Measurements from ENCODE around the gene FGF12. TPM values are rescaled to one million over a fixed set of nuclear protein-coding genes. Genes with fewer than 3 reads are reported as not detected.

The FGF12 gene
- total and polyA plus RNA-seq, 5 experiments from 2014 or later: not detected

- Mint-ChIP-seq H3K27me3 (no peaks in the 10 kb centered on the region), H3K4me1 (peaks cover 2 to 11% (median 4%) of the 10 kb centered on the region in 4 donors), H3K9me3 (peaks cover 0 to 8% (median 0%) of the 10 kb centered on the region in 9 donors), H3K36me3 (no peaks in the 10 kb centered on the region), H3K4me3 (no peak overlapping the region), H3K27ac (no peak overlapping the region)
- ATAC-seq (no peak), DNase-seq (no peak)
- POLR2A ChIA-PET: no interaction called here
Observed at GRCh38 chr3:192326656-192327055, 400.7 kb downstream of the FGF12 start.

GRCh38 chr3:192317564-192317963 lies 409.8 kb downstream of the FGF12 start:
- H3K27ac Mint-ChIP-seq: no peak overlapping the region
- H3K27me3 Mint-ChIP-seq: peaks cover 0 to 17% (median 0%) of the 10 kb centered on the region in 5 donors
- POLR2A ChIA-PET: no interaction called here
- H3K36me3 Mint-ChIP-seq: no peaks in the 10 kb centered on the region
- no peak for DNase-seq
- no peaks in the 10 kb centered on the region for H3K4me1 Mint-ChIP-seq
- peaks cover 0 to 23% (median 1%) of the 10 kb centered on the region in 9 donors for H3K9me3 Mint-ChIP-seq
- H3K4me3 Mint-ChIP-seq: no peak overlapping the region
- no peak for ATAC-seq

DNA sequence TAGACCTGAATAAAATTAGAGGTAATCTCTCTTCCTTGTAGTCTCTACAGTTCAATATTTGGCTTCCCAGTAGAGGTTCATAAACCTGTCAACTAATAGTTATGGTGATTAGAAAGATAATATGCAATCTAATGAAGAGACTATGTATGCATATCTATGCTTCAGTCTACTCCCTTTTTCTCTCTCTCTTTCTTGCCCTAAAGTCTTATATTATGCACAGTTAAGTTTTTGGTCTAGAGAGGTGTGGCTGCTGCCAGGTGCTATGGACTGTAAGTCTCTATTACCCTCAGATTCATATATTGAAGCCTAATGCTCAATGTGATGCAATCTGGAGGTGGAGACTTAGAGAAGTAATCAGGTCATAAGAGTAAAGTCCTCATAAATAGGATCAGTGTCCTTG lies 413.7 kb downstream of the FGF12 start:
- no peaks in the 10 kb centered on the region for H3K4me1 Mint-ChIP-seq
- POLR2A ChIA-PET: no interaction called here
- no peak overlapping the region for H3K27ac Mint-ChIP-seq
- H3K36me3 Mint-ChIP-seq: no peaks in the 10 kb centered on the region
- peaks cover 0 to 17% (median 0%) of the 10 kb centered on the region in 5 donors for H3K27me3 Mint-ChIP-seq
- DNase-seq: no peak
- ATAC-seq: no peak
- no peak overlapping the region for H3K4me3 Mint-ChIP-seq
- peaks cover 0 to 40% (median 0%) of the 10 kb centered on the region in 9 donors for H3K9me3 Mint-ChIP-seq

GRCh38 chr3:192307631-192308030 lies 419.7 kb downstream of the FGF12 start:
- Mint-ChIP-seq H3K27me3 (no peaks in the 10 kb centered on the region), H3K9me3 (peaks cover 0 to 17% (median 0%) of the 10 kb centered on the region in 9 donors), H3K4me3 (no peak overlapping the region), H3K36me3 (no peaks in the 10 kb centered on the region), H3K4me1 (no peaks in the 10 kb centered on the region), H3K27ac (no peak overlapping the region)
- ATAC-seq: no peak
- POLR2A ChIA-PET: no interaction called here
- no peak for DNase-seq

DNA sequence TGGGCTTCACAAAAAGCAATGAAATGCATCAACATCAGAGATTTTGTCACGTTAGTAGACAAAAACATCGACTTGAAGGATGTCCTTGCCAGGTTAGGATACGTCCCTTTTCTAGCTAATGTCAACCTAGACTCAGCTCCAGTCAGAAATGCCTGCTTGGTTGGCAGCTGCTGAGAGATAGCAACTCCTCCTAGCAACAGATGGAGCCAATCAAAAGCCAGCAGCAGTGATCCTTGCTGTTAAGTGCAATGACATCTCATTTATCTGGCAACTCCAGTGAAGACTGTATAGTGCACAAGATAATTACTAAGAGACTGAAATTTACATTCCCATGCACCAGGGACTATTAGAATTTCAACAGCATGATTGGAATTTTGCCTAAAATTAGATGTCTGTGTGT lies 424.1 kb downstream of the FGF12 start:
- POLR2A ChIA-PET: no interaction called here
- Mint-ChIP-seq H3K9me3 (peaks cover 0 to 13% (median 0%) of the 10 kb centered on the region in 9 donors), H3K4me3 (no peak overlapping the region), H3K36me3 (no peaks in the 10 kb centered on the region), H3K27ac (no peak overlapping the region), H3K4me1 (no peaks in the 10 kb centered on the region), H3K27me3 (no peaks in the 10 kb centered on the region)
- DNase-seq (no peak), ATAC-seq (no peak)

DNA sequence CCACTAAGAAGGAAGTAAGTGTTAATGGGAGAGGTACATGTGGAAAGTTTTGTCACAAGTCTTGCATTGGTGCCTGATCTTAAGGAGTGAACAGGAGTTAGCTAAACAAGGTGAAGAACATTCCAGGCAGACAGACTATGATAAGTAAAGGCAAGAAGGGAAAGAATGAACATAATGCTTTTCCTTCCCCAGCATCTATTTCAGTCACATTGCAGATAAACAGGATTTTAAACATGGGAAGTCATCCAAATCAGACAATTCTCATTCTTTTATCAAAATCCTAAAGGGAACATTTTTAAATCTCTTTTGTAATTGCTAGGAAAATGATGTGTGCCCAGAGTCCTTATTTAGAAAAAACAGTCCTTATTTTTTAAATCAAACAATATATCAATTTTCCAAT lies 424.6 kb downstream of the FGF12 start:
- peaks cover 0 to 19% (median 2%) of the 10 kb centered on the region in 9 donors for H3K9me3 Mint-ChIP-seq
- no peaks in the 10 kb centered on the region for H3K4me1 Mint-ChIP-seq
- H3K4me3 Mint-ChIP-seq: no peak overlapping the region
- no peak for ATAC-seq
- POLR2A ChIA-PET: no interaction called here
- no peak for DNase-seq
- no peaks in the 10 kb centered on the region for H3K36me3 Mint-ChIP-seq
- H3K27ac Mint-ChIP-seq: no peak overlapping the region
- no peaks in the 10 kb centered on the region for H3K27me3 Mint-ChIP-seq

- no peak for DNase-seq
- POLR2A ChIA-PET: no interaction called here
- Mint-ChIP-seq H3K36me3 (no peaks in the 10 kb centered on the region), H3K27me3 (no peaks in the 10 kb centered on the region), H3K4me1 (no peaks in the 10 kb centered on the region), H3K27ac (no peak overlapping the region), H3K4me3 (no peak overlapping the region), H3K9me3 (peaks cover 0 to 20% (median 2%) of the 10 kb centered on the region in 9 donors)
- ATAC-seq: no peak
Observed at GRCh38 chr3:192299921-192300320, 427.4 kb downstream of the FGF12 start.

DNA sequence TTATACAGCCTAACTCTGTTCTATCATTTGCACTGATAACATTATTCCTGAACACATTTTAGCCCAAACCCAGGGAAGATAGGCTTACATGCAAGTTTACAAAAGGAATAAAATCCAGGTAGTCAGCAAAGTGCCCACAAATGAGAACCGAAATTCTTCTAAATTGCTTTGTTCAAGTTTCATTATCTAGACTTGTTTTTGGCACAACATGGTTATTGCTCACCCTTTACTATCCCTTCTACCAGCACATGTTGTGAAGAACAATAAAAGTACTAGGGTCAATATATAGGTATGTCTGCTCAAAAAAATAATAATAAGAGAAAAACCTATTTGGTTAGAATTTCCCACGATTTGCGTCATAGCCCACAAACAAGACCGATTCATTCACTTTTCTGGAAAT lies 430.5 kb downstream of the FGF12 start:
- ATAC-seq: no peak
- no peaks in the 10 kb centered on the region for H3K27me3 Mint-ChIP-seq
- peaks cover 0 to 29% (median 2%) of the 10 kb centered on the region in 9 donors for H3K9me3 Mint-ChIP-seq
- DNase-seq: no peak
- peaks cover 0 to 2% (median 0%) of the 10 kb centered on the region in 4 donors for H3K4me1 Mint-ChIP-seq
- no peaks in the 10 kb centered on the region for H3K36me3 Mint-ChIP-seq
- no peak overlapping the region for H3K27ac Mint-ChIP-seq
- POLR2A ChIA-PET: no interaction called here
- H3K4me3 Mint-ChIP-seq: no peak overlapping the region

DNA sequence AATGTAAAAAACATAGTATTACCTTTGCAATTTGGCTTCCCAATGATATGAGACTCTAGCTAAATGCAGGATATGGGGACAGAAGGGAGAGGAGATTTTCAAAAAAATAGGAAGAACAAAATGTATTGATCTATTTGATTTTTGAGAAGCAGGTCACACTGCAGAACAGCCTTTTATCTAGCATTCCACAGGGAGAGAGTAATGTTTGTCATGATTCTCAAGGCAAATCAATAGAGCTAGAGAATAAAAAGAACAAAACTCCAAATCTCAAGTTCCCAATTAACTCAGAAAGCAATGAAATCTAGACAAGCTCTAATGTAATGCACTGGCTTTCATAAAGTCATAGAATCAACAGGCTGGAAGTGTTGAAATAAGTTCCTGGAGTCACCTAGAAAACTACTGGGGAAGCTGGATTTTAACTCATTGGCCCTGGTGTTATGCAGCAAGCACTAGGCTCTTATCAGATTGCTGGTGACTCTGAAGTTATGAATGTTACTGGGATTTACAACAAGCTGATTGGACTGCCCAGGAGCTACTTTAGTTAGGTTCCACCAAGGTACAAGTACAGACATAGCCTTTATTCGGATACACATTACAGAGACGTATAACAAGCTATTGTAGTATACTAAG lies 442.8 kb downstream of the FGF12 start:
- Mint-ChIP-seq H3K4me1 (no peaks in the 10 kb centered on the region), H3K36me3 (peaks cover 0 to 5% (median 0%) of the 10 kb centered on the region in 3 donors), H3K27ac (no peak overlapping the region), H3K9me3 (peaks cover 0 to 8% (median 0%) of the 10 kb centered on the region in 9 donors), H3K27me3 (no peaks in the 10 kb centered on the region), H3K4me3 (no peak overlapping the region)
- DNase-seq (no peak), ATAC-seq (no peak)
- POLR2A ChIA-PET: no interaction called here

DNA sequence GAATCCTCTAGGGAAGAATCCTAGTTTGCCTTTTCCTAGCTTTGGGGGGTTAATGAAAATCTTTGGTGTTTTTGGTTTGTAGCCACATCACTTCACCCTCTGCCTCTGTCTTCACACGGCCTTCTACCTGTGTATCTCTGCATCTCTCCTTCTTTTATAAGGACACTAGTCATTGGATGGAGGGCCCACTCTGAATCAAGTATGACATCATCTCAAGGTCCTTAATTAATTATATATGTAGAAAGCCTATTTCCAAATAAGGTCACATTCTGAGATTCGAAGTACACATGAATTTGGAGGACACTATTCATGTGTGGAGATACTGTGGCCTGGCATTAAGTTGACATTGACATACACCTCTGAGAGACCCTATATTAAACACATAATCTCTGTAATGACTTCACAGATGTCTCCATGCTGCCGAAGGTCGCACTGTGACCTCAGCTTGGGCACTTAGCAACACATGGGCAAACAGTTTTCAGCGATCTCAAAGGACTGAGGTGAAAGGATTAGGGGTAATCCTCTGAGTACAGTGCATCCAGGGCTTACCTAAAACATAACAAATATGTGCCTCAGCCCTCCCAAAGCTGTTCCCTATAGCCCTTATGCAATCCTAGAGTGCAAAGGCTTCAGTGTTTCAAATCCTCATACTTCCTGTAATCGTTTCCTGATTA lies 446.0 kb downstream of the FGF12 start:
- Mint-ChIP-seq H3K9me3 (peaks cover 0 to 4% (median 0%) of the 10 kb centered on the region in 9 donors), H3K4me1 (no peaks in the 10 kb centered on the region), H3K27ac (no peak overlapping the region), H3K4me3 (no peak overlapping the region), H3K36me3 (peaks cover 0 to 5% (median 0%) of the 10 kb centered on the region in 3 donors), H3K27me3 (no peaks in the 10 kb centered on the region)
- DNase-seq (no peak), ATAC-seq (no peak)
- POLR2A ChIA-PET: no interaction called here

DNA sequence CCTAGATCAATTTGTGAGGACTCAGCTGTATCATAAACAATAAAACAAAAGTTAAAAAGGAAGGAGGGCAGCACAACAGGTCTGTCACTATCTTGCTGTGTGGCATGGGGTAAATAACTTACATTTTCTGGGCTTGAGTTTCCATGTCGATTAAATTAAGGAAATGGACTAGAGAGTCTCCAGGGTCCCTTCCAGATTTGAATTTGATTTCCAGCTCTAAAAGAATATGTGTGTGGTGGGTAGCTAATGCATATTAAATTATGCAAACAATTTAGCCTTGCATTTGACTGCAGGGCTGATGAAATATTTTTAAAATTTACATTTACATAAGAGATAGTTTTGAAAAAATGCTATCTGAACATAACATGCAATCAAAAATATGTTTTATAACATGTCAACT lies 447.7 kb downstream of the FGF12 start:
- peaks cover 0 to 3% (median 0%) of the 10 kb centered on the region in 9 donors for H3K9me3 Mint-ChIP-seq
- H3K27me3 Mint-ChIP-seq: no peaks in the 10 kb centered on the region
- no peaks in the 10 kb centered on the region for H3K4me1 Mint-ChIP-seq
- POLR2A ChIA-PET: no interaction called here
- H3K4me3 Mint-ChIP-seq: no peak overlapping the region
- H3K27ac Mint-ChIP-seq: no peak overlapping the region
- DNase-seq (no peak), ATAC-seq (no peak)
- H3K36me3 Mint-ChIP-seq: peaks cover 0 to 5% (median 0%) of the 10 kb centered on the region in 3 donors

- Mint-ChIP-seq H3K27me3 (no peaks in the 10 kb centered on the region), H3K9me3 (peaks cover 0 to 4% (median 0%) of the 10 kb centered on the region in 9 donors), H3K36me3 (peaks cover 0 to 4% (median 0%) of the 10 kb centered on the region in 3 donors), H3K4me3 (no peak overlapping the region), H3K4me1 (no peaks in the 10 kb centered on the region), H3K27ac (no peak overlapping the region)
- no peak for DNase-seq
- POLR2A ChIA-PET: no interaction called here
- no peak for ATAC-seq
Observed at GRCh38 chr3:192277477-192277876, 449.9 kb downstream of the FGF12 start.

DNA sequence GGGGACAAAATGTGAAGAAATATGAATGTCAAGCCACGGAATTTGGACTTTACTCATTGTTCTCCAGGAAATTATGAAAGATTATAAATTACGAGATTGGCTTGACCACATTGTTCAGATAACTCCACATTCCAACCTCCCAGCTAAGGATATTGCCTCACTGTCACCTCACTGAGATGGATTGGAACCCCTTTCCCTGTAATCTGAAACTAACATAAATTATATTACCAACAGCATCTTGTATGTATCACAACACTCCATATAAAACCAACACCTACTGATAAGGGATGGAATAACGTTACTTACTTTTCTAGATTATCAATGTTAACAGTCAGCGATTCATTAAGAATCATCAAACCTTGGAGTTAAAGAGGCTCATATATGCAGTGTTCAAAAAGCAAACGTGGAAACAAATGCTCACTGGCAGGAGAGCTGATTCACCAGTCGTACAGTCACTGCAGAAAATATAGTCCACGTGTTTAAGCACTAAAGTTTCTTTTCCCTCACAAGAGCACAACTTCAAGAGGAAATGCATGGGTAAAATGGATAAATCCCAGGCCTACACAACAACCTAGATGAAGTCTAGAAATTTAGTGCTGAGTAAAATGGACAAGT lies 451.5 kb downstream of the FGF12 start:
- no peaks in the 10 kb centered on the region for H3K27me3 Mint-ChIP-seq
- DNase-seq (no peak), ATAC-seq (no peak)
- H3K4me3 Mint-ChIP-seq: no peak overlapping the region
- POLR2A ChIA-PET: no interaction called here
- no peak overlapping the region for H3K27ac Mint-ChIP-seq
- no peaks in the 10 kb centered on the region for H3K36me3 Mint-ChIP-seq
- H3K9me3 Mint-ChIP-seq: peaks cover 0 to 4% (median 0%) of the 10 kb centered on the region in 9 donors
- no peaks in the 10 kb centered on the region for H3K4me1 Mint-ChIP-seq
